Inferior parietal cortex (tissue), 1 donor: ENCODE data around the gene CLCN7.

Source experiments
- DNase-seq: peaks from one replicate; pipeline ENCODE4 v3.0.0-alpha.2; 2016; ENCODE audit errors: extremely low spot score

The CLCN7 gene

GRCh38 chr16:1403036-1403435 lies 71.8 kb downstream of the CLCN7 start:
- no peak for DNase-seq

- DNase-seq, result no peak
These were observed 73.1 kb downstream of the CLCN7 start for GRCh38 chr16:1401758-1402154.

- DNase-seq, result no peak
These were observed 73.6 kb downstream of the CLCN7 start for GRCh38 chr16:1401061-1401757.

- no peak for DNase-seq
These were observed 75.8 kb downstream of the CLCN7 start for GRCh38 chr16:1398826-1399581.

GRCh38 chr16:1398351-1398750 lies 76.5 kb downstream of the CLCN7 start:
- DNase-seq, result no peak

- no peak for DNase-seq
These were observed 77.0 kb downstream of the CLCN7 start for GRCh38 chr16:1397779-1398178.

GRCh38 chr16:1395444-1396031 lies 79.3 kb downstream of the CLCN7 start:
- DNase-seq, result no peak
